ENCODE results near the gene NPAS3.

GRCh38 chr14:32947081-32947480, 8.4 kb downstream of the NPAS3 start:
- TF ChIP-seq, protein P1, sequence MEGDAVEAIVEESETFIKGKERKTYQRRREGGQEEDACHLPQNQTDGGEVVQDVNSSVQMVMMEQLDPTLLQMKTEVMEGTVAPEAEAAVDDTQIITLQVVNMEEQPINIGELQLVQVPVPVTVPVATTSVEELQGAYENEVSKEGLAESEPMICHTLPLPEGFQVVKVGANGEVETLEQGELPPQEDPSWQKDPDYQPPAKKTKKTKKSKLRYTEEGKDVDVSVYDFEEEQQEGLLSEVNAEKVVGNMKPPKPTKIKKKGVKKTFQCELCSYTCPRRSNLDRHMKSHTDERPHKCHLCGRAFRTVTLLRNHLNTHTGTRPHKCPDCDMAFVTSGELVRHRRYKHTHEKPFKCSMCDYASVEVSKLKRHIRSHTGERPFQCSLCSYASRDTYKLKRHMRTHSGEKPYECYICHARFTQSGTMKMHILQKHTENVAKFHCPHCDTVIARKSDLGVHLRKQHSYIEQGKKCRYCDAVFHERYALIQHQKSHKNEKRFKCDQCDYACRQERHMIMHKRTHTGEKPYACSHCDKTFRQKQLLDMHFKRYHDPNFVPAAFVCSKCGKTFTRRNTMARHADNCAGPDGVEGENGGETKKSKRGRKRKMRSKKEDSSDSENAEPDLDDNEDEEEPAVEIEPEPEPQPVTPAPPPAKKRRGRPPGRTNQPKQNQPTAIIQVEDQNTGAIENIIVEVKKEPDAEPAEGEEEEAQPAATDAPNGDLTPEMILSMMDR (IDR thresholded peaks at IDR 0.05) = no peak
- no peak for TF ChIP-seq POLR2A (IDR thresholded peaks at IDR 0.05)
